Activated CD4-positive, alpha-beta T cell treated with anti-CD3 and anti-CD28 coated beads, Interleukin-2, amount 50 U/mL, for 24 hours (primary cell): ENCODE measurements around the gene MUC13.

Experiments used
- DNase-seq, 2 donors: peaks; one replicate each; pipeline ENCODE4 v3.0.0-alpha.2; 2020; ENCODE audit warnings: low read depth in 1 of 2, low spot score in 1 of 2

Gene MUC13

DNA sequence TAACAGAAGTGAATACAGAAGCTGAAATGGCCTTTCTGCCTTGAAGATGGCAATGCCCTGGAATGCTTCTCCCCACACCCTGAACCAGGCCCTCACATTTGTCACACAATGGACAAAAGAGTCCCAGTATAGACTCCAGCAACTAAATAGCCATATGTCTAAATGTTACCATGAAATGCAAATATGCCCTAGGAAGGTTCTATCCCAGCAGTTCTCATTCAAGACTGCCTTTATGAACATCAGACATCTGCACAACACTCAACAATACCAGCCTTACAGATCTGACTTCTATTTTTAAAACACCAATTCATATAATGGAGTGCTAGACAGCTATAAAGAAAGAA lies 55.2 kb downstream of the MUC13 start:
- no peak for DNase-seq

DNA sequence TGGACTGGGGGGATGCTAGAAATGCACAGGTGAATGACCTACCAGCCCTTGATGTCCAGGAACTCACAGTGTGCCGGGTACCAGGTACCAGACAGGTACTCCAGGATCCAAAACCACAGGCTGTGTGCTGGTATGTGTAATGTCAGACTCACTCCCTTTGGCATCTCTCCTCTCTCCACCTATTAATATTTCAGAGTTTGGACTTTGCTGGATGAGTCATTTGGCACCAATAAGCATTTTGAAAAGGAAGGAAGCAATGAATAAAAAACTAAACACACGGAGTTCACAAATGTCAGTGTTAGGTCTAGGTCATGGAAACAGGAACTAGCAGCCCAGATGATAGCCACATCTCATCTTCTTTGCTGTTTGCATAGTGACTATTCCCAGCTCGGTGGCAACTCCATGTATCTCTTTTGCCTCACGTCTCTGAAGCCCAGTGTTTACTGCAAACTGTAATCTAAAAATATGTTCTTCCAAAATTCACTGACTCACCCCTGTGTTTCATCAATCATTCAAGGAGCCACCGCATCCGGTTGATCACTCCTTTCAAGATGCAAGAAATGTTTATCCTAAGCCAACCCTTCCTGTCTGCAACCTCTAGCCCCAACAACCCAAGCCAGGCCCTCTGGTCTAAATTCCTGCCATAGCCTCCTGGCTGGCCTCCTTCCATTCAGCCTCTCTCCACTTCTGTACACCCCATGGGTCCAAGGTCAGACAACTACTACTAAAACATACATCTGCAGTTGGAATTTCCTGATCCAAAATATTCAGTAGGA lies 55.8 kb downstream of the MUC13 start:
- DNase-seq = no peak

DNA sequence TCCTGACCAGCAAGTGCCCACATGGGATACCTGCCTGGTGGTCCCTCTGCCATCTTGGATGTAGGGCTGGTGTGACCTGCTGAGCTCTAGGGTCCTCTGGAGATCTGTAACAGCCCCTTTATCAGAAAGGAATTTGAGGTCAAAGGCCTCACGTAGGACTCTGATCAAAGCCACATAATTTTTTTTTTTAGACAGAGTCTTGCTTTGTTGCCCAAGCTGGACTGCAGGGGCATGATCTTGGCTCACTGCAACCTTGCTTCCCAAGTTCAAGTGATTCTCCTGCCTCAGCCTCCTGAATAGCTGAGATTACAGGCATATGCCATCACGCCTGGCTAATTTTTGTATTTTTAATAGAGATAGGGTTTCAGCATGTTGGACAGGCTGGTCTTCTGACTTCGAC lies 56.9 kb downstream of the MUC13 start:
- no peak for DNase-seq

DNA sequence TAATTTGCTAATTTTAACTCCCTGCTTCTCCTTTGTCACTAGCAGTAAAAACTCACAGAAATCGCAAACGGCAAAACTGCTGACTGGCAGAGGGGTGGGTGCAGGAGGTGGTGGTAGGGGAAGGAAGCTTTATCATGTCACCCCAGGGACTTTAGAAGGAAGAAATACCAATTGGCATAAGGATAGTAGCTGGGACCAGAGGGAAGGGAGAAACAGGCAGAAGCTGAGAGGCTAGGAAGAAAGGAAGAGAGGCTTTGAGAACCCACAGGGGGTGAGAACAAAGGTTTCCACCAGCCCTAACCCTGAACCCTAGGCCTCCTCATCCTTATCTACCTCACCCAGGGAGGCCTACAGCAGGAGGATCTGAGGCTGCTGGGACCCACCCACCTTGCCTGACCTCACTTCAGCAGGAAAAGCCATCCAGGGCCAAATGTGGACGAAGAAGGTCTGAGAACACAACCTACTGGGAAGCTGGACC lies 58.1 kb downstream of the MUC13 start:
- DNase-seq = no peak

DNA sequence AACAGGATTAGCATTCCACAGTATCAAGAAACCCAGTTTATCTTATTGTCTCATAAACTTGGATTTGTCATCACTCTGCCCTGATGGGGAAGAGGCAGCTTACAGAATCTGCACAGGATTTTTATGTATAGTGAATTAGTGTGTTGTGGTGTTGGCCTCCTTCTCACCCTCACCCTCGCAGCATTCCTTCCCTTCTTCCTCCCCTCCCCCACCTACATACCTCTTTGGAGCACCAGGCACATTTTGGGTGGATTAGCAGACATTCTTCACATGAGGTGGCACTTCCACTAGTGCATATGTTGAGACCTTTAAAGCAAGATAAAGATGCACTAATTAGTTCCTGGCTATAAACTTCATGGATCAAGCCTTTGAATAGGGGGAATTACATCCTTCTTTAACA lies 61.3 kb downstream of the MUC13 start:
- DNase-seq = no peak

DNA sequence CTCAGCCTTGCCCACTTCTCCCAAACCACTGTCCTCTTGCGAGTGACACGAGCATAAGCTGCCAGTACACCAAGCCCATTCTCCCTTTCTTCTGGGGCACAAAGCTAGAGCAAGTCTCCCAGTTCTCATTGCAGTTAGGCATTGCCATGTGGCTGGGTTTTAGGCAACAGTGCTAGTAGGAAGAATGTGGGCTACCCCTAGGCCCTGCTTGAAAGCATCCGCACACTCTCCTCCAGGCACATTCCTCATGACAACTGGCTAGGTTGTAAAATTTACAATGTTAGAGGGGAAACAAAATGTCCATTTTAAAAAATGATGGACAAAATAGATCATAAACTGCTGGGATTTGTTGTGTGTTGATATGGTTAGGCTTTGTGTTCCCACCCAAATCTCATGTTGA lies 67.0 kb downstream of the MUC13 start:
- no peak for DNase-seq

DNA sequence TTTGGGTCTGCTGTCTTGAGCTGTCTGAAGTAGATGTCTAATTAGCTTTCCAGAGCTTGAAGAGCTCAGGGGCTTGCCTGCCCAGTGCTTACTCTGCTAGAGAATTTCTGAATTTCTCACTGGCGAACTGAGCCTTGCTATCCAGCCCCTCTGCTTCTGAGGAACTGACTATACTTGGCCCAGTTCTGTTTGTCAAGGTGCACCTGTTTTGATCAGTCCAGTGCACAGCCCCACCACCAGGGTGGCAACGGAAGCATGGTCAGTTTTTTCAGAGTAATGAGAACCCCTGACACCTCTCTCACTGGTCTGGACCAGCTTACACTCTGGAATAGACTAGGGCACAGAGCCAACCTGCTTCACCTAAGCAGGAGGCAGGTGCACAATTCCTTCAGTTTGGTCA lies 72.5 kb downstream of the MUC13 start:
- DNase-seq = no peak

DNA sequence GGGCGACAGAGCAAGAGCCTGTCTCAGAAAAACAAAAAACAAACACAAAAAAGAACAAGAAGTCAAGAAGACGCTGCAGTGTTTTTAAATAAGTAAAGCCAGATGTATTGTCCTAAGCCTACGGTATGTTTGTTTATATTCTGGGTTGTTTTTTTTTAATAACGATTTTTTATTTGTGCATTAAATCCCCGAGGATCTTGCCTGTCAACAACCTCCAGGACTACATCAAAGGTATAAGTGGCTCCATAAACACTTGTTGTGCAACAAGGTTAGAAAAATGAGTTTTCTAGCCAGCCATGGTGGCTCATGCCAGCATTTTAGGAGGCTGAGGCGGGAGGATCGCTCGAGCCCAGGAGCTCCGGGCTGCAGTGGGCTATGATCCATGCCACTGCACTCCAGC lies 73.5 kb downstream of the MUC13 start:
- no peak for DNase-seq

DNA sequence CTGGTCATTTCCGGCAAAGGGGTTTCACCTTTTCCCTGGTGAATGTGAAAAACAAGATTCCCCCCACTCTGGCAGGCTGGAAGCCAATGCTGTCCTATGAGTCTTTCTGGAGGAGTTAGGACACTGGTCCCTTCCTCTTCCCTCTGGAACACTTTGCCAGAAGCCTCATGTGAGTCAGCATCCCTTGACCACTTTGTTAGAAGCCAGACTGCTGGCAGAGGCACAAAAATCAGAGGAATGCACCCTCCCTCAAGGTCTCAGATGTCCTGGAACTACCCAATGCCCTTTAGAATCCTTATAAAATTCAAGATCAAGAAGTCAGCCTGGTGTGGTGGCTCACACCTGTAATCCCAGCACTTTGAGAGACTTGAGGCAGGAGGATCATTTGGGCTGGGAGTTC lies 74.0 kb downstream of the MUC13 start:
- no peak for DNase-seq

DNA sequence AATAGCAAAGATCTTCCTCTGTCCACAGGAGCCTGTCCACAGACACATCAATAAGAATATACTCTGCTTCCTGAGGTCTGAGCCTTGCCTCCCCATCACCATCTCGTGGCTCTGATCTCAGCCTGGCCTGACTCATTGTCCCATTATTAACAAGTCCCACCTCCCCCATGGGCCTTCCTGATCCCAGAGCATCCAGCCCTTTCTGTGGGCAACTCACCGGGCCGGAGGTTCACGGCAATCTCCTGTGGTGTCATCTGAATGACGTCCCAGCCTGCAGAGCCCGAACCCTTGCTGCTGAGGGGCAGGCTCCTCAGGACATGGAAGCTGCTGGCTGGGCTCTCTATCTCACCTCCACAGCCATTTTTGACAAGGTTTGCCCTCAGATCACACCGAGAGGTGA lies 75.5 kb downstream of the MUC13 start:
- DNase-seq = no peak

DNA sequence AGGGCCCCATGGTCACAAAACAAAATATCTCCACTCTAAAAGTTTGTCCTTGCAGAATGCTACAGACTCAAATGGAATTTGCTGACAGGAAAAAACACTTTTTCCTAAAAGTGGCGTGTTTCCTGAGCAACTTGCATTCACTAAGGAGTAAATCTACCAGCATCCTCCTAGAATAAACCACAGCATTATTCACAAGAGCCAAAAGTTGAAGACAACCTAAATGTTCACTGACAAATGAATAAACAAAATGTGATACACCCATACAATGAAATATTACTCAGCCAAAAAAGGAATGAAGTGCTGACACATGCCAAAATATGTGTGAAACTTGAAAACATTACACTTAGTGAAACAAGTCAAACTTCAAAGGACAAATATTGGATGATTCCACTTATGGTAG lies 76.3 kb downstream of the MUC13 start:
- DNase-seq = no peak

DNA sequence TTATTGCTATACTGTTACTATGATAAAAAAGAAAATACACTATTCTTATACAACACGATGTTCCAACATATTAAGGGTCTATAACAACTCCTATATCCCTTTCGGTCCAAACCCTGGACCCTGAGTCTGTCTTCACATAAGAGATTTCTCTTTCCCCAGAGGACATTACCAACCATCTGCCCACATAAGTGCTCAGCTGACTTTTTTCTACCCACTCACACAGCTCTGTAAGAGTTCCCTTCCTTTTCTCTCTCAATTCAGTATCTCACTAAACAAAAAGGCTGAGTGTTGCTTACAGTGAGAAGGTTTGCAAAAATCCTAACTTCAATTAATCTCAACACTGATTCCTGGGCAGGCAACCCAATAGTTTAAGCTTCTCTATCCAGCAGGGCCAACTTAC lies 77.9 kb downstream of the MUC13 start:
- DNase-seq = no peak
